K562 (cell line): ENCODE data around the gene SCYL1. TPM values are rescaled to one million over a fixed set of nuclear protein-coding genes. Genes with fewer than 3 reads are reported as not detected.

Experiments used
- ATAC-seq: fragments of 200-7000 bp; cut with Tn5 transposase; 3 replicates; pipeline ENCODE4 v1.9.1; 2020; ENCODE audit warnings: moderate library complexity
- BruUV-seq: library from RNA; stranded (reverse); fragments of 400-500 nt; replicated peaks from 2 replicates; lab custom pipeline; 2021; lab: Mats Ljungman, UMichigan
- CTCF ChIA-PET: fragments of 300-600 bp; formaldehyde crosslinking; extraction: SDS; loops from one replicate; lab custom pipeline; 2021; ENCODE audit warnings: low intra/inter-chr PET ratio; lab: Yijun Ruan, JAX
- POLR2A ChIA-PET: fragments of 300-600, 350-650 bp; sonication (Branson Sonifier 250); formaldehyde crosslinking; extraction: SDS; loops from one replicate; lab custom pipeline; 2021; ENCODE audit warnings: antibody characterized with exemption, inconsistent platforms; lab: Yijun Ruan, JAX
- DNase-seq, 4 experiments: peaks; one replicate each; pipeline versions ENCODE4 v3.0.0 to v3.0.0-alpha.2; 2011 to 2018; ENCODE audit warnings: low spot score in 3 of 4, mixed read lengths in 3 of 4; ENCODE audit errors: extremely low read depth in 1 of 4
- FAIRE-seq: peaks from 2 replicates; lab custom pipeline; 2011; peaks lifted over from hg19 to GRCh38; lab: Jason Lieb, UNC
- H2AFZ ChIP-seq: 2 replicates; pipeline ENCODE4 v1.6.0; 2011; ENCODE audit warnings: low read depth, low read length, control low read depth, inconsistent platforms
- H3K27ac ChIP-seq: fragments of 200-600 bp; 3 replicates; pipeline ENCODE4 v1.8.0; 2011; ENCODE audit warnings: low read depth, mild to moderate bottlenecking, control low read depth, inconsistent platforms, low read length, moderate library complexity, mixed read lengths; ENCODE audit errors: extremely low read depth
- H3K27me3 ChIP-seq, 2 experiments: fragments of 300-600 bp in 1 of 2; 2 replicates in 1 of 2; 3 replicates in 1 of 2; pipeline versions ENCODE4 v1.6.0 to v1.8.0; 2011; ENCODE audit warnings: inconsistent platforms in 2 of 2, low read length in 2 of 2, mild to moderate bottlenecking in 1 of 2, mixed read lengths in 1 of 2, moderate library complexity in 1 of 2; ENCODE audit not compliant: control insufficient read depth in 2 of 2, insufficient read depth in 2 of 2
- H3K36me3 ChIP-seq: fragments of 300-600 bp; 3 replicates; pipeline ENCODE4 v1.8.0; 2011; ENCODE audit warnings: mild to moderate bottlenecking, low read length, inconsistent platforms; ENCODE audit not compliant: control insufficient read depth, insufficient read depth
- H3K4me1 ChIP-seq, 2 experiments: fragments of 200-600 bp in 1 of 2; replicated peaks in 1 of 2; 2 replicates in 1 of 2; 3 replicates in 1 of 2; pipeline versions ENCODE4 v1.5.1 to v1.8.0; 2011; ENCODE audit warnings: inconsistent platforms in 2 of 2, low read length in 2 of 2, mild to moderate bottlenecking in 1 of 2, mixed read lengths in 1 of 2, moderate library complexity in 1 of 2; ENCODE audit not compliant: control insufficient read depth in 2 of 2, insufficient read depth in 2 of 2
- H3K4me2 ChIP-seq: 2 replicates; pipeline ENCODE4 v1.6.1; 2011; ENCODE audit warnings: low read length, control low read depth, inconsistent platforms, mixed read lengths; ENCODE audit not compliant: insufficient read depth
- H3K4me3 ChIP-seq: fragments of 200-600 bp; sonication (generic), shearing (Covaris generic); 2 replicates; pipeline ENCODE4 v1.5.1; 2016; ENCODE audit warnings: control low read depth, inconsistent platforms
- H3K79me2 ChIP-seq: fragments of 200-600 bp; 3 replicates; pipeline ENCODE4 v1.8.0; 2011; ENCODE audit warnings: low read length, inconsistent platforms; ENCODE audit not compliant: control insufficient read depth, insufficient read depth
- H3K9ac ChIP-seq, 2 experiments: 2 replicates each; pipeline versions ENCODE4 v1.6.0 to v1.6.1; 2011; ENCODE audit warnings: low read depth in 2 of 2, low read length in 2 of 2, control low read depth in 1 of 2, inconsistent platforms in 1 of 2, mild to moderate bottlenecking in 1 of 2, mixed read lengths in 1 of 2; ENCODE audit not compliant: insufficient read depth in 1 of 2
- H3K9me1 ChIP-seq: one replicate; pipeline ENCODE4 v1.6.0; 2011; ENCODE audit warnings: inconsistent platforms, mild to moderate bottlenecking, low read length, moderate library complexity; ENCODE audit not compliant: control insufficient read depth, insufficient read depth
- H3K9me3 ChIP-seq: replicated peaks from 2 replicates; pipeline ENCODE4 v1.5.1; 2011; ENCODE audit warnings: low read depth, low read length, inconsistent platforms; ENCODE audit not compliant: control insufficient read depth, insufficient read depth
- H4K20me1 ChIP-seq: replicated peaks from 2 replicates; pipeline ENCODE4 v1.6.1; 2011; ENCODE audit warnings: low read length, inconsistent platforms, mixed read lengths; ENCODE audit not compliant: control insufficient read depth, insufficient read depth
- CREB1 ChIP-seq, 2 experiments: sonication (generic) in 1 of 2; formaldehyde crosslinking in 1 of 2; IDR thresholded peaks; 2 replicates each; pipeline versions ENCODE4 v1.6.1 to v1.8.0; 2012 to 2022; ENCODE audit warnings: inconsistent platforms in 1 of 2, mild to moderate bottlenecking in 1 of 2, missing genetic modification reagents in 1 of 2, moderate library complexity in 1 of 2
- NCOA4 ChIP-seq: fragments of 450-650 bp; IDR thresholded peaks from 2 replicates; pipeline ENCODE4 v1.6.1; 2018; ENCODE audit warnings: mild to moderate bottlenecking; ENCODE audit not compliant: partially characterized antibody
- WGBS: fragments of 100-300 bp; shearing (Covaris generic); methylation state at CpG from one replicate; pipeline ENCODE4 v1.1.6; 2016; ENCODE audit warnings: low coverage, mixed read lengths; ENCODE audit not compliant: insufficient coverage; ENCODE audit errors: missing lambda C conversion rate; 5-methylcytosine and 5-hydroxymethylcytosine counted together
- in situ Hi-C: fragments of 300-500 bp; cut with MboI; formaldehyde crosslinking; loops from 4 replicates; pipeline ENCODE4 v1.15.0; 2018; ENCODE audit warnings: inconsistent platforms, mixed read lengths
- intact Hi-C: fragments of 100-400 bp; cut with micrococcal nuclease; formaldehyde crosslinking; loops from 2 replicates; pipeline ENCODE4 v1.14.2; 2022
- polyA plus RNA-seq, 8 experiments: library from polyadenylated mRNA; depleted of rRNA in 4 of 8; stranded (reverse) in 5 of 8; unstranded in 3 of 8; fragments of >200 nt; fragmentation: Nextera tagmentation in 2 of 8; fragmentation: Illumina TruSeq in 1 of 8; extraction: Ambion mirVana in 2 of 8; extraction: Trizol in 1 of 8; gene quantifications; 2 replicates each; pipeline versions ENCODE4 v1.2.1 to v1.2.3, GENCODE V29; 2011 to 2014; ENCODE audit warnings: inconsistent platforms in 1 of 8, missing spikeins in 1 of 8
- total RNA-seq, 7 experiments: library from RNA; depleted of rRNA in 6 of 7; stranded (reverse); fragments of >200 nt in 6 of 7; fragmentation: Illumina TruSeq in 2 of 7; extraction: Trizol in 2 of 7; gene quantifications; 2 replicates each; pipeline versions ENCODE4 v1.2.1 to v1.2.3, GENCODE V29; 2011 to 2021; ENCODE audit warnings: low replicate concordance in 1 of 7
- TF ChIP-seq, protein P1 (sequence below): sonication (generic); formaldehyde crosslinking; IDR thresholded peaks from 2 replicates; pipeline ENCODE4 v1.8.0; 2022; ENCODE audit warnings: mild to moderate bottlenecking, missing genetic modification reagents
- TF ChIP-seq, protein P2 (sequence below): sonication (generic); formaldehyde crosslinking; IDR thresholded peaks from 2 replicates; pipeline ENCODE4 v1.9.0; 2022; ENCODE audit warnings: mild to moderate bottlenecking, missing genetic modification reagents
- TF ChIP-seq, protein P3 (sequence below): sonication (generic); formaldehyde crosslinking; IDR thresholded peaks from 2 replicates; pipeline ENCODE4 v1.8.0; 2022; ENCODE audit warnings: mild to moderate bottlenecking, missing genetic modification reagents
- TF ChIP-seq, protein P4 (sequence below): conservative IDR thresholded peaks from 2 replicates; pipeline ENCODE4 v1.6.1; 2011; ENCODE audit warnings: low read depth, mild to moderate bottlenecking, low read length; ENCODE audit not compliant: control insufficient read depth
- TF ChIP-seq, protein P5 (sequence below): fragments of 450-650 bp; IDR thresholded peaks from 2 replicates; pipeline ENCODE4 v1.6.1; 2017; ENCODE audit warnings: antibody characterized with exemption

Gene SCYL1
- total and polyA plus RNA-seq, 9 of the 15 experiments (the other 6 are each of a cell fraction or from before 2014, with no cell fraction given) = 1.9 to 145 (median 57.6) TPM

DNA sequence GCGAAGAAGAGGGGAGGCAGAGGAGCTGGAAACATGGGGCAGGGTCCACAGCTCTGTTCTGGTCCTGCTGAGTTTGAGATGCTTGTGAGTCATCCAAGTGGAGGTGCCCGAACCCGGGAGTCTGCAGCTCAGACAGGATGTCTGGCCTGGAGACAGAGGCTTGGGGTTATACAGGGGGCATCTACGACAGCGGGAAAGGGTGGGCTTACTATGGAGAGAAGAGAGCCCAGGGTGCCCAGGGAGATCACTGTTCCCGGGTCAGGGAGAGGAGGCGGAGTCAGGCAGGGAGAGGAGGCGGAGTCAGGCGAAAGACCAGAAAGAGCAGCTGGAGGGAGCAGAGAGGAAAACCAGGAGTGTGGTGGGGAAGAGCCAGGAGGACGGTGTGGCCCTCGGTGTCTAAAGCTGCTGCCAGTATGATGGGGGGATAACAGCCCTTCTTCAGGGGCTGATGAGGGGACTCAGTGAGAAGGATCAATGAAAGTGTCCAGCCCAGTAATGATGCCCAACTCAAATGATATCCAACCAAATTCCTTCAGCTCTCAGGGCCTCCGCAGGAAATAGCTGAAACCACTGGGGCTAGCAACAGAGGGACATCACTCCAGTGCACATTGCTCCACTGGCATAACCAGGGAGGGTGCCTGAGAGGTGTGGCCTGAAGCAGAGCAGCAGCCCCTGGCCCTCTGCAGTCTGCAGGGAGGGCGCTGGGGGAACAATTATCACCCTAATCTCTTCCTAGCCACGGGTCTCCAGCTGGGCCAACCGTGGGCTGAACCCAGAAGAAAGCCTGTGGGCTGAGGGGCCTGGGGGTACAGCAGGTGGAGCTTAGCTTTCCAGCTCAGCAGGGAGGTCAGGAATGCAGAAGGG is 35.9 kb downstream of the SCYL1 start:
- no peak overlapping the region for H3K4me3 ChIP-seq
- in situ Hi-C loops (no loop called here), intact Hi-C loops (no loop called here)
- ATAC-seq = no peak
- BruUV-seq = no TSS peak
- H3K9me3 ChIP-seq = no peaks in the 10 kb centered on the region
- ChIA-PET POLR2A (interaction anchor here (0.6 to 3.6 kb wide), 10 partner anchors 11 to 298 kb away, joined by 3 to 22 read pairs (median 4); partner anchors contain the start of genes FAM89B, MALAT1 and ZNRD2), CTCF (no interaction called here)
- H4K20me1 ChIP-seq = no peaks in the 10 kb centered on the region
- no peak overlapping the region for H3K27ac ChIP-seq
- no peaks in the 10 kb centered on the region for H3K79me2 ChIP-seq
- FAIRE-seq = peak; percentile 23
- H3K36me3 ChIP-seq = no peaks in the 10 kb centered on the region
- peak overlapping the region; percentile 75 for H2AFZ ChIP-seq
- no peaks in the 10 kb centered on the region for H3K9me1 ChIP-seq
- WGBS = 16% methylated on average over 15 of the region's 15 CpGs
- H3K27me3 ChIP-seq = no peaks in the 10 kb centered on the region
- peak overlapping the region in 1 of 2 experiments; percentile 78; a peak in 2 of 4 replicates for H3K9ac ChIP-seq
- peak overlapping the region; percentile 9; the same call in 1 of the 2 replicates for H3K4me2 ChIP-seq
- DNase-seq = peak in 1 of 4 experiments; percentile 42
- peaks cover 39 to 59% of the 10 kb centered on the region in 2 experiments for H3K4me1 ChIP-seq
- TF ChIP-seq CREB1 (IDR thresholded peaks at IDR 0.05) (no peak), CREB1 (CRISPR knock-in tag; IDR thresholded peaks at IDR 0.05) (no peak), NCOA4 (no peak)
- TF ChIP-seq, protein P1, sequence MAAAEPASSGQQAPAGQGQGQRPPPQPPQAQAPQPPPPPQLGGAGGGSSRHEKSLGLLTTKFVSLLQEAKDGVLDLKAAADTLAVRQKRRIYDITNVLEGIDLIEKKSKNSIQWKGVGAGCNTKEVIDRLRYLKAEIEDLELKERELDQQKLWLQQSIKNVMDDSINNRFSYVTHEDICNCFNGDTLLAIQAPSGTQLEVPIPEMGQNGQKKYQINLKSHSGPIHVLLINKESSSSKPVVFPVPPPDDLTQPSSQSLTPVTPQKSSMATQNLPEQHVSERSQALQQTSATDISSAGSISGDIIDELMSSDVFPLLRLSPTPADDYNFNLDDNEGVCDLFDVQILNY (CRISPR knock-in tag) = no peak
- TF ChIP-seq, protein P2, sequence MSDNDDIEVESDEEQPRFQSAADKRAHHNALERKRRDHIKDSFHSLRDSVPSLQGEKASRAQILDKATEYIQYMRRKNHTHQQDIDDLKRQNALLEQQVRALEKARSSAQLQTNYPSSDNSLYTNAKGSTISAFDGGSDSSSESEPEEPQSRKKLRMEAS (CRISPR knock-in tag) = 0 out of 2 replicates have a peak, but pooled peaks have one; percentile 33
- TF ChIP-seq, protein P3, sequence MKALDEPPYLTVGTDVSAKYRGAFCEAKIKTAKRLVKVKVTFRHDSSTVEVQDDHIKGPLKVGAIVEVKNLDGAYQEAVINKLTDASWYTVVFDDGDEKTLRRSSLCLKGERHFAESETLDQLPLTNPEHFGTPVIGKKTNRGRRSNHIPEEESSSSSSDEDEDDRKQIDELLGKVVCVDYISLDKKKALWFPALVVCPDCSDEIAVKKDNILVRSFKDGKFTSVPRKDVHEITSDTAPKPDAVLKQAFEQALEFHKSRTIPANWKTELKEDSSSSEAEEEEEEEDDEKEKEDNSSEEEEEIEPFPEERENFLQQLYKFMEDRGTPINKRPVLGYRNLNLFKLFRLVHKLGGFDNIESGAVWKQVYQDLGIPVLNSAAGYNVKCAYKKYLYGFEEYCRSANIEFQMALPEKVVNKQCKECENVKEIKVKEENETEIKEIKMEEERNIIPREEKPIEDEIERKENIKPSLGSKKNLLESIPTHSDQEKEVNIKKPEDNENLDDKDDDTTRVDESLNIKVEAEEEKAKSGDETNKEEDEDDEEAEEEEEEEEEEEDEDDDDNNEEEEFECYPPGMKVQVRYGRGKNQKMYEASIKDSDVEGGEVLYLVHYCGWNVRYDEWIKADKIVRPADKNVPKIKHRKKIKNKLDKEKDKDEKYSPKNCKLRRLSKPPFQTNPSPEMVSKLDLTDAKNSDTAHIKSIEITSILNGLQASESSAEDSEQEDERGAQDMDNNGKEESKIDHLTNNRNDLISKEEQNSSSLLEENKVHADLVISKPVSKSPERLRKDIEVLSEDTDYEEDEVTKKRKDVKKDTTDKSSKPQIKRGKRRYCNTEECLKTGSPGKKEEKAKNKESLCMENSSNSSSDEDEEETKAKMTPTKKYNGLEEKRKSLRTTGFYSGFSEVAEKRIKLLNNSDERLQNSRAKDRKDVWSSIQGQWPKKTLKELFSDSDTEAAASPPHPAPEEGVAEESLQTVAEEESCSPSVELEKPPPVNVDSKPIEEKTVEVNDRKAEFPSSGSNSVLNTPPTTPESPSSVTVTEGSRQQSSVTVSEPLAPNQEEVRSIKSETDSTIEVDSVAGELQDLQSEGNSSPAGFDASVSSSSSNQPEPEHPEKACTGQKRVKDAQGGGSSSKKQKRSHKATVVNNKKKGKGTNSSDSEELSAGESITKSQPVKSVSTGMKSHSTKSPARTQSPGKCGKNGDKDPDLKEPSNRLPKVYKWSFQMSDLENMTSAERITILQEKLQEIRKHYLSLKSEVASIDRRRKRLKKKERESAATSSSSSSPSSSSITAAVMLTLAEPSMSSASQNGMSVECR (CRISPR knock-in tag) = peak; percentile 43; the same call in 1 of the 2 replicates
- TF ChIP-seq, protein P4, sequence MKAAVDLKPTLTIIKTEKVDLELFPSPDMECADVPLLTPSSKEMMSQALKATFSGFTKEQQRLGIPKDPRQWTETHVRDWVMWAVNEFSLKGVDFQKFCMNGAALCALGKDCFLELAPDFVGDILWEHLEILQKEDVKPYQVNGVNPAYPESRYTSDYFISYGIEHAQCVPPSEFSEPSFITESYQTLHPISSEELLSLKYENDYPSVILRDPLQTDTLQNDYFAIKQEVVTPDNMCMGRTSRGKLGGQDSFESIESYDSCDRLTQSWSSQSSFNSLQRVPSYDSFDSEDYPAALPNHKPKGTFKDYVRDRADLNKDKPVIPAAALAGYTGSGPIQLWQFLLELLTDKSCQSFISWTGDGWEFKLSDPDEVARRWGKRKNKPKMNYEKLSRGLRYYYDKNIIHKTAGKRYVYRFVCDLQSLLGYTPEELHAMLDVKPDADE = 0 out of 2 replicates have a peak, but pooled peaks have one; percentile 20
- TF ChIP-seq, protein P5, sequence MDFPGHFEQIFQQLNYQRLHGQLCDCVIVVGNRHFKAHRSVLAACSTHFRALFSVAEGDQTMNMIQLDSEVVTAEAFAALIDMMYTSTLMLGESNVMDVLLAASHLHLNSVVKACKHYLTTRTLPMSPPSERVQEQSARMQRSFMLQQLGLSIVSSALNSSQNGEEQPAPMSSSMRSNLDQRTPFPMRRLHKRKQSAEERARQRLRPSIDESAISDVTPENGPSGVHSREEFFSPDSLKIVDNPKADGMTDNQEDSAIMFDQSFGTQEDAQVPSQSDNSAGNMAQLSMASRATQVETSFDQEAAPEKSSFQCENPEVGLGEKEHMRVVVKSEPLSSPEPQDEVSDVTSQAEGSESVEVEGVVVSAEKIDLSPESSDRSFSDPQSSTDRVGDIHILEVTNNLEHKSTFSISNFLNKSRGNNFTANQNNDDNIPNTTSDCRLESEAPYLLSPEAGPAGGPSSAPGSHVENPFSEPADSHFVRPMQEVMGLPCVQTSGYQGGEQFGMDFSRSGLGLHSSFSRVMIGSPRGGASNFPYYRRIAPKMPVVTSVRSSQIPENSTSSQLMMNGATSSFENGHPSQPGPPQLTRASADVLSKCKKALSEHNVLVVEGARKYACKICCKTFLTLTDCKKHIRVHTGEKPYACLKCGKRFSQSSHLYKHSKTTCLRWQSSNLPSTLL = no peak
